Endothelial cell of umbilical vein (primary cell): ENCODE results near the gene PDSS2. TPM values are rescaled to one million over a fixed set of nuclear protein-coding genes. Genes with fewer than 3 reads are reported as not detected.

ENCODE experiments used
- BruUV-seq: library from RNA; stranded (reverse); fragments of 400-500 nt; replicated peaks from 2 replicates; lab custom pipeline; 2021; lab: Mats Ljungman, UMichigan
- CTCF ChIA-PET: fragments of 300-600, 350-600 bp; sonication (Branson Sonifier 250); formaldehyde crosslinking; loops from one replicate; lab custom pipeline; 2021; ENCODE audit warnings: antibody characterized with exemption, inconsistent platforms; lab: Charles Lee
- POLR2A ChIA-PET: fragments of 300-600, 350-600 bp; sonication (Branson Sonifier 250); formaldehyde crosslinking; loops from one replicate; lab custom pipeline; 2021; ENCODE audit warnings: antibody characterized with exemption, inconsistent platforms; lab: Charles Lee
- DNase-seq: peaks from one replicate; pipeline ENCODE4 v3.0.0-alpha.2; 2011; ENCODE audit warnings: low read depth, low spot score
- FAIRE-seq: peaks from 2 replicates; lab custom pipeline; 2011; peaks lifted over from hg19 to GRCh38; lab: Jason Lieb, UNC
- H2AFZ ChIP-seq: 2 replicates; pipeline ENCODE4 v1.6.0; 2012; ENCODE audit warnings: low read depth, low read length, control low read depth, inconsistent platforms
- H3K27ac ChIP-seq: 2 replicates; pipeline ENCODE4 v1.5.1; 2011; ENCODE audit warnings: low read depth, mild to moderate bottlenecking, control low read depth, low read length, moderate library complexity; ENCODE audit not compliant: insufficient read depth
- H3K27me3 ChIP-seq, 2 experiments: 2 replicates each; pipeline versions ENCODE4 v1.6.0 to v1.6.1; 2011; ENCODE audit warnings: low read length in 2 of 2, mixed read lengths in 1 of 2; ENCODE audit not compliant: control insufficient read depth in 2 of 2, insufficient read depth in 2 of 2
- H3K36me3 ChIP-seq, 2 experiments: 2 replicates in 1 of 2; 3 replicates in 1 of 2; pipeline ENCODE4 v1.5.1; 2011; ENCODE audit warnings: low read length in 2 of 2, mild to moderate bottlenecking in 1 of 2, moderate library complexity in 1 of 2; ENCODE audit not compliant: control insufficient read depth in 2 of 2, insufficient read depth in 2 of 2; ENCODE audit errors: extremely low read depth in 1 of 2
- H3K4me1 ChIP-seq: 3 replicates; pipeline ENCODE4 v1.5.1; 2011; ENCODE audit warnings: mild to moderate bottlenecking, low read length; ENCODE audit not compliant: control insufficient read depth, insufficient read depth; ENCODE audit errors: extremely low read depth
- H3K4me2 ChIP-seq: 2 replicates; pipeline ENCODE4 v1.6.1; 2011; ENCODE audit warnings: low read length, control low read depth, mixed read lengths; ENCODE audit not compliant: insufficient read depth
- H3K4me3 ChIP-seq, 3 experiments: fragments of 200-600 bp in 1 of 3; sonication (generic), shearing (Covaris generic) in 1 of 3; replicated peaks in 1 of 3; 2 replicates each; pipeline ENCODE4 v1.5.1; 2011 to 2016; ENCODE audit warnings: control low read depth in 3 of 3, low read length in 3 of 3, mild to moderate bottlenecking in 2 of 3, inconsistent platforms in 1 of 3, low read depth in 1 of 3, moderate library complexity in 1 of 3; ENCODE audit not compliant: insufficient read depth in 1 of 3
- H3K79me2 ChIP-seq: 2 replicates; pipeline ENCODE4 v1.6.0; 2012; ENCODE audit warnings: low read length, inconsistent platforms; ENCODE audit not compliant: control insufficient read depth, insufficient read depth
- H3K9ac ChIP-seq: replicated peaks from 2 replicates; pipeline ENCODE3; 2011; ENCODE audit warnings: low read length, control low read depth; ENCODE audit not compliant: insufficient read depth; ENCODE audit errors: extremely low read depth
- H3K9me1 ChIP-seq: replicated peaks from 3 replicates; pipeline ENCODE4 v1.6.0; 2011; ENCODE audit warnings: mild to moderate bottlenecking, low read length; ENCODE audit not compliant: control insufficient read depth, insufficient read depth; ENCODE audit errors: extremely low read depth
- H3K9me3 ChIP-seq: replicated peaks from 2 replicates; pipeline ENCODE4 v1.5.1; 2012; ENCODE audit warnings: low read length, inconsistent platforms; ENCODE audit not compliant: control insufficient read depth, insufficient read depth
- H4K20me1 ChIP-seq: replicated peaks from 2 replicates; pipeline ENCODE3; 2011; ENCODE audit warnings: mild to moderate bottlenecking, low read length; ENCODE audit not compliant: control insufficient read depth, insufficient read depth; ENCODE audit errors: extremely low read depth
- EZH2 ChIP-seq: IDR thresholded peaks from 2 replicates; pipeline ENCODE4 v1.6.1; 2012; ENCODE audit warnings: borderline replicate concordance, low read depth, mild to moderate bottlenecking, moderate library complexity, low read length, inconsistent platforms; ENCODE audit not compliant: severe bottlenecking
- FOS ChIP-seq: IDR thresholded peaks from 2 replicates; pipeline ENCODE4 v1.6.1; 2011; ENCODE audit warnings: mild to moderate bottlenecking, low read length, moderate library complexity, borderline replicate concordance; ENCODE audit not compliant: insufficient read depth
- GATA2 ChIP-seq: IDR thresholded peaks from 2 replicates; pipeline ENCODE4 v1.7.0; 2011; ENCODE audit warnings: low read depth, mild to moderate bottlenecking, moderate library complexity, mixed read lengths, low read length; ENCODE audit not compliant: insufficient read length, insufficient read depth
- JUN ChIP-seq: IDR thresholded peaks from 2 replicates; pipeline ENCODE4 v1.6.1; 2011; ENCODE audit warnings: borderline replicate concordance, low read depth; ENCODE audit not compliant: insufficient read length, insufficient read depth
- MYC ChIP-seq: IDR thresholded peaks from one replicate; pipeline ENCODE4 v1.6.1; 2011; ENCODE audit warnings: mild to moderate bottlenecking, low read depth, low read length
- POLR2A ChIP-seq: IDR thresholded peaks from 2 replicates; pipeline ENCODE4 v1.6.1; 2012; ENCODE audit warnings: low read depth, mild to moderate bottlenecking, control low read depth, low read length
- POLR2AphosphoS5 ChIP-seq: IDR thresholded peaks from 2 replicates; pipeline ENCODE4 v1.6.1; 2012; ENCODE audit warnings: low read depth, mild to moderate bottlenecking, control low read depth, low read length, moderate library complexity; ENCODE audit not compliant: insufficient read depth
- dilution Hi-C: fragments of 300-500 bp; cut with MboI; formaldehyde crosslinking; loops from one replicate; pipeline ENCODE4 v1.15.0; 2019; ENCODE audit warnings: low sequenced_read_pairs; ENCODE audit not compliant: extremely low pct_ligation_motif_present
- intact Hi-C: fragments of 100-400 bp; cut with micrococcal nuclease; formaldehyde crosslinking; loops from one replicate; pipeline ENCODE4 v1.10.0; 2022
- polyA plus RNA-seq, 4 experiments: library from polyadenylated mRNA; depleted of rRNA in 3 of 4; stranded (reverse) in 3 of 4; unstranded in 1 of 4; fragments of >200 nt; gene quantifications; 2 replicates each; pipeline versions ENCODE4 v1.2.1 to v1.2.3, GENCODE V29; 2011 to 2012; ENCODE audit warnings: missing spikeins in 1 of 4
- total RNA-seq: library from RNA; stranded (reverse); gene quantifications from 2 replicates; pipeline ENCODE4 v1.2.3, GENCODE V29; 2021
- TF ChIP-seq, protein P1 (sequence below), 2 donors: IDR thresholded peaks; 1 replicate in 1 of 2; 2 replicates in 1 of 2; pipeline ENCODE4 v1.5.1; 2011; ENCODE audit warnings: low read length in 2 of 2, mild to moderate bottlenecking in 2 of 2, moderate library complexity in 2 of 2, control low read depth in 1 of 2, inconsistent platforms in 1 of 2, low read depth in 1 of 2; ENCODE audit not compliant: insufficient read depth in 1 of 2; ENCODE audit errors: extremely low read depth in 1 of 2
- TF ChIP-seq, protein P2 (sequence below): IDR thresholded peaks from 2 replicates; pipeline ENCODE4 v1.6.1; 2011; ENCODE audit not compliant: insufficient read depth, insufficient read length

The PDSS2 gene
- total and polyA plus RNA-seq, 2 donors (not counting 3 experiments of a cell fraction or from before 2014, with no cell fraction given): 7.6 to 9.3 TPM

DNA sequence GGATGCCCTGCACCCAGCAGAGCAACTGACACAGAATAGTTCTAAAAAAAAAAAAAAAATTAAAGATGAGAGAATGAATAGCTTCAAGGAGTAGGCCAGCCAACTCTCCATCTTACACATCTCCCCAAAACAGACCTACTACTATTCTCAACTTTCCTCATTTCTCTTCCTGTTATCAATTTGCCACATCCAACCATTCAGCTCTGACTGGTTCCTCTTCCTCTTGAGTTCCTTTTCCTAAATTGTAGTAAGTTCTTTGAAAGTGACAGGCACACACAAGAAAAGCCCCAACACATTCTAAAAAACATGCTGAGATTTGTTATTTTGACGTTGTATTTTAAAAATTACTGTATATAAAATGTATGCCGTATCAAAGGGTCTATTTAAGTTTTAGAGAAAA lies 117.2 kb downstream of the PDSS2 start:
- Histone ChIP-seq H3K9me3 (no peaks in the 10 kb centered on the region), H3K27me3 (no peaks in the 10 kb centered on the region), H3K4me2 (no peak overlapping the region), H3K4me1 (peaks cover 4% of the 10 kb centered on the region), H3K27ac (no peak overlapping the region), H3K79me2 (no peaks in the 10 kb centered on the region), H3K4me3 (no peak overlapping the region), H3K9ac (no peak overlapping the region), H3K9me1 (no peaks in the 10 kb centered on the region), H3K36me3 (no peaks in the 10 kb centered on the region), H4K20me1 (no peaks in the 10 kb centered on the region), H2AFZ (no peak overlapping the region)
- FAIRE-seq (no peak), DNase-seq (no peak)
- no TSS peak for BruUV-seq
- intact Hi-C loops: no loop called here
- TF ChIP-seq FOS (no peak), MYC (no peak), EZH2 (no peak), GATA2 (no peak), JUN (no peak), POLR2A (no peak), POLR2AphosphoS5 (no peak)
- TF ChIP-seq, protein P1, sequence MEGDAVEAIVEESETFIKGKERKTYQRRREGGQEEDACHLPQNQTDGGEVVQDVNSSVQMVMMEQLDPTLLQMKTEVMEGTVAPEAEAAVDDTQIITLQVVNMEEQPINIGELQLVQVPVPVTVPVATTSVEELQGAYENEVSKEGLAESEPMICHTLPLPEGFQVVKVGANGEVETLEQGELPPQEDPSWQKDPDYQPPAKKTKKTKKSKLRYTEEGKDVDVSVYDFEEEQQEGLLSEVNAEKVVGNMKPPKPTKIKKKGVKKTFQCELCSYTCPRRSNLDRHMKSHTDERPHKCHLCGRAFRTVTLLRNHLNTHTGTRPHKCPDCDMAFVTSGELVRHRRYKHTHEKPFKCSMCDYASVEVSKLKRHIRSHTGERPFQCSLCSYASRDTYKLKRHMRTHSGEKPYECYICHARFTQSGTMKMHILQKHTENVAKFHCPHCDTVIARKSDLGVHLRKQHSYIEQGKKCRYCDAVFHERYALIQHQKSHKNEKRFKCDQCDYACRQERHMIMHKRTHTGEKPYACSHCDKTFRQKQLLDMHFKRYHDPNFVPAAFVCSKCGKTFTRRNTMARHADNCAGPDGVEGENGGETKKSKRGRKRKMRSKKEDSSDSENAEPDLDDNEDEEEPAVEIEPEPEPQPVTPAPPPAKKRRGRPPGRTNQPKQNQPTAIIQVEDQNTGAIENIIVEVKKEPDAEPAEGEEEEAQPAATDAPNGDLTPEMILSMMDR (IDR thresholded peaks at IDR 0.05; ENCODE audit: extremely low read depth in 1 of 2, insufficient read depth in 1 of 2, low read depth in 1 of 2, low read length in 2 of 2): no peak
- TF ChIP-seq, protein P2, sequence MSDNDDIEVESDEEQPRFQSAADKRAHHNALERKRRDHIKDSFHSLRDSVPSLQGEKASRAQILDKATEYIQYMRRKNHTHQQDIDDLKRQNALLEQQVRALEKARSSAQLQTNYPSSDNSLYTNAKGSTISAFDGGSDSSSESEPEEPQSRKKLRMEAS: no peak
- ChIA-PET CTCF (interaction anchor here (1.0 kb wide), 1 partner anchor 76 kb away, joined by 3 read pairs; no protein-coding TSS in a partner anchor), POLR2A (no interaction called here)
- dilution Hi-C loops: no loop called here
